ENCODE results near the gene ANKRD11. TPM values are rescaled to one million over a fixed set of nuclear protein-coding genes. Genes with fewer than 3 reads are reported as not detected.

ANKRD11 gene
- total RNA-seq, 2 experiments from 2014 or later: 157 to 175 TPM

DNA sequence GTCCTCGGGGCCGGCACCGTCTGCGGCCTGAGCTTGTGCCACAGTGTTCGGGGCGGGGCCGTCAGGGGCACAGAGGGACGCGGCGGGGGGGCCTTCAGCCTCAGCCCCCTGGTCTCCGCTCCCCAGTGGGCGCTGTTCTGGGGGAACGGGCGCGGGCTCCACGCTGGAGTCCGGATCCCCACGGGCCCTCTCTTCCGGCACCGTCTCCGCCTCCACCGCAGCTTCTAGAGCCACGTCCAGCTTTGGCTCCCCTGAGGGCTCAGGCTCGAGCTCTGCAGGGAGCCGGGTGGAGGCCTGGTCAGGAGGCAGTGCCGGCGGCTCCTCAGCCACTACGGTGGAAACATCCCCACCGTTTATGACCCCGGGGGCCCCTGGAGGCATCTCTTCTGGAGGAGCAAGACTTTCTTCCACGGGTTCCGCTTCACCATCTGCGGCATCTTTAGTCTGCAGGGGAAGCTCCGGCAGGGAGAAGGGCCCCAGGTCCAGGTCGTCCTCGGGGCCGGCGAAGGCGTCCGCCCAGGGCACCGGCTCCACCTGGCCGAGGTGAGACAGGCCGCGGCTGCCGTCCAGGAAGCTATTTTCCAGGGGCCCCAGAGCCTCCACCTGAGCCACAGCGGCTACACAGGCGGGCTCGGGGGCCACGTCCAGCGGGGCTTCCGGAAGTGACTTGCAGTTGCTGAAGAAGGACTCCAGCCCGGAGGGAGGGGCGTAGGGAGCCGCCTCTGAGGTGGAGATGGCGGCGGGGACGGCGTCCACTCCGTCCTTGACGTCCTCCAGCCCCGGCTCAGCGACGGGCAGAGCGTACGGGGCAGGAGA is 210.5 kb downstream of the ANKRD11 start:
- Mint-ChIP-seq H3K4me1 (ENCODE audit: low read depth) (no peaks in the 10 kb centered on the region), H3K4me3 (no peak overlapping the region), H3K27ac (no peak overlapping the region), H3K27me3 (ENCODE audit: low read depth) (no peaks in the 10 kb centered on the region), H3K36me3 (ENCODE audit: low read depth) (peaks cover 18% of the 10 kb centered on the region), H3K9me3 (ENCODE audit: insufficient read depth) (no peaks in the 10 kb centered on the region)
- ChIA-PET POLR2A (no interaction called here), CTCF (no interaction called here)
- ATAC-seq: no peak
- DNase-seq: no peak

DNA sequence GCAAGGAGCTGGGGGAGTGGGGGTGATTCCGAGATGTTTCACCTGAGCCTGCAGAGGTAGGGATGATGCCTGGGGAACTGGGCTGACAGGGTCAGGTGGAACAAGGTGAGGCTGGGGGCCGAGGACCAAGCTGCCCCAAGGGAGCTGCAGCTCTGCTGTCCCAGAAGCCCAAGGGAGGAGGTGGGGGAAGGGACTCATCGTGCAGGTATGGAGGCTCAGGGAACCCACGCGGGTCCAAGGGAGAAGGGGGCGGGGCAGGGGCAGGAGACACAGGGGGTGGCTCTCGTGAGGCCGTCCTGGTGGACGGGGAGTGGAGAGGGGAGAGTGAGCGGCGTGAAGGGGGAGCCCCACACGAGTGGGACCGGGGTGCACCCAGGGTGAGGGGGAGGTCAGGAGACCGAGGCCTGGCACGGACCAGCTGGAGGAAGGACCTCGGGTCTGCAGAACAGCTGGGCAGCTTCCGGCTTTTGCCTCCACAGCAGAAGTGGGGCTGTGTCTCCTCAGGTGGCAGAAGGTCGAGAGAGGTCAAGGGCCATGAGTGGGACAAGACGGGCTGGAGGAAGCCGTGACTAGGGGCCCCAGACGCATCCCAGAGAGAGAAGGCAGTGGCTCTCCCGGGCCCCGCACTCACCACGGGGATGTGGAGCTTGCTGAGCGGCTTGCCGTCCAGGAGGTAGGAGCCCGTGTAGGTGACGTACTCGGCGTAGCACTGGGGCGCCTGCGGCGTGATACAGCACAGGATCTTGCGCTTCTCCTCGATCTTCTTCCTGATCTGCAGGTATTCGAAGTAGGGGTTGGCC is 211.7 kb downstream of the ANKRD11 start:
- Mint-ChIP-seq H3K4me1 (ENCODE audit: low read depth) (no peaks in the 10 kb centered on the region), H3K36me3 (ENCODE audit: low read depth) (peaks cover 22% of the 10 kb centered on the region), H3K27me3 (ENCODE audit: low read depth) (no peaks in the 10 kb centered on the region), H3K27ac (no peak overlapping the region), H3K4me3 (no peak overlapping the region), H3K9me3 (ENCODE audit: insufficient read depth) (no peaks in the 10 kb centered on the region)
- ChIA-PET POLR2A (interaction anchor here (0.6 to 1.0 kb wide), 2 partner anchors 15 to 37 kb away, joined by 3 read pairs; no protein-coding TSS in a partner anchor), CTCF (interaction anchor here (1.3 kb wide), 1 partner anchor 10 kb away, joined by 3 read pairs; no protein-coding TSS in a partner anchor)
- no peak for ATAC-seq
- DNase-seq: no peak

DNA sequence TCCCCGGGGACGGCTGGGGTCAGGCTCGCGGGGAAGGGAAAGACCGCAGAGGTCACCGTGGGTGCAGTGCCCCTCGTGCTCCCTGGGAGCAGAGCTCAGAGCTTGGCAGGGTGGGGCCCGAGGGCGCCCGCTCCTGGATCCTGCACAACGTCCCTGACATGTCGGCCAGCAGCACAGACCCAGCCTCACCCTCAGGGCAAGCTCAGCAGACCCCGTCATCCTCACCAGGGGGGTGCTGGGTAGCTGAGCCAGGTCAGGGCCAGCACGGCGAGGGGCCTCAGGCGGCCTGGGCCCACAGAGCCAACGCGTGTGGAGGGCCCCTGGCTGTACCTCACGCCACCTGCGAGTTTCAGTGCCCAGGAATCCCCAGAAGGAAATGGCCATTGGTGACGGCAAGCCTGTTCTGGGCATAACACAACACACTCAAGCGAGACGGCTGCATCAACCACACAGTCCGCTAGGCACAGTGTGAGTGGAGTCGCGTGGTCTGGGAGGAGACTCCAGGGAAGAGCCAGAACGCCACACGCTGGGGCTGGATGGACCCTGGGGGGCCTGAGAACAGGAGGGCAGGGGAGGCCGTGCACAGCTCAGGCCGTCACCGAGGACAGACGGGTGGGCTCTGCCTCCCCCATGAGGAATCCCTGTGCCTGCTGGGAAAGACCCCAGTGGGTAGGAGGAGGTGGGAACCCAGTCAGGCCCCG is 212.6 kb downstream of the ANKRD11 start:
- peak overlapping the region; percentile 39 for H3K27ac Mint-ChIP-seq
- H3K36me3 Mint-ChIP-seq (ENCODE audit: low read depth): peaks cover 30% of the 10 kb centered on the region
- DNase-seq (no peak), ATAC-seq (no peak)
- no peaks in the 10 kb centered on the region for H3K9me3 Mint-ChIP-seq (ENCODE audit: insufficient read depth)
- no peak overlapping the region for H3K4me3 Mint-ChIP-seq
- H3K27me3 Mint-ChIP-seq (ENCODE audit: low read depth): no peaks in the 10 kb centered on the region
- POLR2A ChIA-PET: no interaction called here
- CTCF ChIA-PET: interaction anchor here (1.3 kb wide), 1 partner anchor 11 kb away, joined by 3 read pairs; no protein-coding TSS in a partner anchor
- H3K4me1 Mint-ChIP-seq (ENCODE audit: low read depth): no peaks in the 10 kb centered on the region

DNA sequence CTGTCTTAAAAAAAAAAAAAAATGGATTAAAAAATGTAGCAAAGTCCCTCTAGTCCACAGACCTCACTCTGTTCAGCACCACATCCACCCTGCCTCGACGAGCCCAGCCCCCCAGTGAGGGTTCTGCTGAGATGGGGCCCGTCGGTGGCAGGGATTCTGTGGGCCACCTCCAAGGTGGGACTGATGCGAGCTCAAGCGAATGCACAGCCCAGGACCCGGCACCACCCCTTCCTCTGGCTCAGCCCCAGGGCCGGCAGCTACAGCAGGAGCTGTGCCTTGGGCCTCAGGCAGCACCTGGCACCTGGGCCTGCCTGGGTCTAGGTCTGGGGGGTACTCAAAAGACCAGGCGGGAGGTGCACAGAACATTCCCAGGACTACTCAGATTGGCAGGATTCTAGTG is 213.3 kb downstream of the ANKRD11 start:
- H3K27ac Mint-ChIP-seq: peak overlapping the region; percentile 39
- POLR2A ChIA-PET: no interaction called here

DNA sequence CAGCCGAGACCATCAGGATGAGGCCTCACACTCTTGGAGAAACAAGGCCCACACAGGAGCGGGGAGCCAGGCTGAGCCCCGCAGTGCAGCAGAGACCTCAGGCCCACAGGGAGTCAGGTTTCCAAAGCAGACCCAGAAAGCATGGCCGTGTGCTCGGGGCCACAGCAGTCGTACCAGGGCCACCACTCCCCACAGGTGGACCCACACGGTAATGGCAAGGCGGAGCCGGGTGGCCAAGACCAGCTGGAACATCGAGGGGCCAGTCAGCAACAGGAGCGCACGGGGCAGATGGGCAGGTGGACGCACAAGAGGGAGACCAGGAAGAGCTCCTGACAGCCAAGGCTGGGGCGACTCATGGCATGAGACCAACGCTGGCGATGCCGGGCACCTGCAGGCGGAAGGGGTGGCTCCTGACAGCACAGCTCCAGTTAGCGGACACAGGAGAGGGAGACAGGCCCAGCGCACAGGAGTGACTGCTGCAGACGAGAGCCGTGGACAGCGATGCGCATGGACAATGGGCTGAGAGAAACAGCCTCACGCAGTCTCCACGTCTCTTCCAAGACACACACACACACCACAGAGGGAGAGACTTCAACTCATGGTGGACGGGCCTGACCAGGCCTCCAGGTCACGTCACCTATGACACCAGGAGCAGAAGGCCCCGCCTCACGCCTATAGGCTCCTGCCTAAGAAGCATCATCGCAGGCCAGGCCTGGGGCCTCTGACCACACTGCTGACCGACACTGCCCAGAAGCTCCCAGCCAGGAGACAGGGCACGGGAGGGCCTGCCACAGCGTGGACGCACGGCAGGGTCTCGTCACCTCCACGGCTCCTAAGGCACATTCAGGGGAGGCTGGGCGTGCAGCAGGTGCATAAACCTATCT is 214.3 kb downstream of the ANKRD11 start:
- Mint-ChIP-seq H3K9me3 (ENCODE audit: insufficient read depth) (no peaks in the 10 kb centered on the region), H3K27me3 (ENCODE audit: low read depth) (no peaks in the 10 kb centered on the region), H3K27ac (no peak overlapping the region), H3K36me3 (ENCODE audit: low read depth) (peaks cover 43% of the 10 kb centered on the region), H3K4me3 (no peak overlapping the region), H3K4me1 (ENCODE audit: low read depth) (no peaks in the 10 kb centered on the region)
- no peak for ATAC-seq
- ChIA-PET POLR2A (no interaction called here), CTCF (no interaction called here)
- DNase-seq: no peak

More for the DNA sequence above, 213.3 kb downstream of the ANKRD11 start:
- Mint-ChIP-seq H3K36me3 (ENCODE audit: low read depth) (peaks cover 35% of the 10 kb centered on the region), H3K27me3 (ENCODE audit: low read depth) (no peaks in the 10 kb centered on the region), H3K4me3 (no peak overlapping the region), H3K4me1 (ENCODE audit: low read depth) (no peaks in the 10 kb centered on the region), H3K9me3 (ENCODE audit: insufficient read depth) (no peaks in the 10 kb centered on the region)
- DNase-seq (no peak), ATAC-seq (no peak)
- CTCF ChIA-PET: no interaction called here

DNA sequence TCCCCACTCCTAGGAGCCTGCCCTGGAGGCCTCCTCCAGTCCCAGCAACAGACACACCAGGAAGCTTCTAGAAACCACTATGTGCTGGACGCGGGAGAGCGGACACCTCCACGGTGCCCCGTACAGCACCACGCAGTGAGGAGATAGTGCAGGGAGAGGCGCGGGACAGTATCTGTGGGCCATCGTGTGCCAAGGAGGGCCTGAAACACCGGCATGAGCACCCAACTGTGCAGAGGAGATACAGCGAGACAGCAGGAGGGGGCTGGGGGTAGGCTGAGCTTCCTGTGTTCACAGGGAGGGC is 215.1 kb downstream of the ANKRD11 start:
- H3K9me3 Mint-ChIP-seq (ENCODE audit: insufficient read depth): no peaks in the 10 kb centered on the region
- H3K27ac Mint-ChIP-seq: no peak overlapping the region
- no peak overlapping the region for H3K4me3 Mint-ChIP-seq
- no peaks in the 10 kb centered on the region for H3K4me1 Mint-ChIP-seq (ENCODE audit: low read depth)
- POLR2A ChIA-PET: no interaction called here
- no peaks in the 10 kb centered on the region for H3K27me3 Mint-ChIP-seq (ENCODE audit: low read depth)
- no peak for ATAC-seq
- DNase-seq: no peak
- CTCF ChIA-PET: no interaction called here
- peaks cover 39% of the 10 kb centered on the region for H3K36me3 Mint-ChIP-seq (ENCODE audit: low read depth)

DNA sequence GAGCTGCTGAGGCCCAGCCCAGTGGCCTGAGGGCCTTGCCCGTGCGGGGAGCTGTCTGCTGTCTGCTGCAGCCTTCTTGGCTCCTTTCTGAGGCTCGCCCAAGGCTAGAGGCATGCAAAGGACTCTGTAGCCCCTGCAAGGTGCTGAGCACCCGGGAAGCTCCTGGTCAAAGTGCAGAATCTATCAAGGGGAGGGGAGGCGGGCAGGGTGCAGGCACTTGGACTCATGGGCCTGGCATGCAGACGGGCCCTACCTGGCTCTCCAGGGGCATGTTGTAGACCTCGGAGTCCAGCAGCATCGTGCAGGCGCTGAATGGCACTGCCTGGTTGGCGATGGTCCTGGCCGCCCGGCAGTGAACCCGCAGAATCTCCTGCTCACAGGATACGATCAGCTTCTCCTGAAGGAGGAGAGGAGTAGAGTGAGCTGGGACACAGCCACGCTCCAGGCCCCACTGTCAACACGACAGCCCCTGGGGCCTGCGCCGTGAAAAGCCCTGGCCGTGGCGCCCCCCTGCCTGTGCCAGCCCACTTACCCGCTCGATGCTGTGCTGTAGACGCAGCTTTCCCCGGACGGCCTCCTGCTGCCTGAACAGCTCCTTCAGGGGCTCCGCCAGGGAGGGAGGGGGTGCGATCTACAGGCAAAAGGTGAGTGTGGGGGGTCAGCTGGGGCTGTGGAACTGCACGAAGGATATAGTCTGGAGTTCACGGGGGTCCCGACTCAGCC is 215.6 kb downstream of the ANKRD11 start:
- CTCF ChIA-PET: no interaction called here
- Mint-ChIP-seq H3K27me3 (ENCODE audit: low read depth) (no peaks in the 10 kb centered on the region), H3K9me3 (ENCODE audit: insufficient read depth) (no peaks in the 10 kb centered on the region), H3K36me3 (ENCODE audit: low read depth) (peaks cover 41% of the 10 kb centered on the region), H3K27ac (no peak overlapping the region), H3K4me3 (no peak overlapping the region), H3K4me1 (ENCODE audit: low read depth) (no peaks in the 10 kb centered on the region)
- DNase-seq (no peak), ATAC-seq (no peak)
- POLR2A ChIA-PET: no interaction called here

DNA sequence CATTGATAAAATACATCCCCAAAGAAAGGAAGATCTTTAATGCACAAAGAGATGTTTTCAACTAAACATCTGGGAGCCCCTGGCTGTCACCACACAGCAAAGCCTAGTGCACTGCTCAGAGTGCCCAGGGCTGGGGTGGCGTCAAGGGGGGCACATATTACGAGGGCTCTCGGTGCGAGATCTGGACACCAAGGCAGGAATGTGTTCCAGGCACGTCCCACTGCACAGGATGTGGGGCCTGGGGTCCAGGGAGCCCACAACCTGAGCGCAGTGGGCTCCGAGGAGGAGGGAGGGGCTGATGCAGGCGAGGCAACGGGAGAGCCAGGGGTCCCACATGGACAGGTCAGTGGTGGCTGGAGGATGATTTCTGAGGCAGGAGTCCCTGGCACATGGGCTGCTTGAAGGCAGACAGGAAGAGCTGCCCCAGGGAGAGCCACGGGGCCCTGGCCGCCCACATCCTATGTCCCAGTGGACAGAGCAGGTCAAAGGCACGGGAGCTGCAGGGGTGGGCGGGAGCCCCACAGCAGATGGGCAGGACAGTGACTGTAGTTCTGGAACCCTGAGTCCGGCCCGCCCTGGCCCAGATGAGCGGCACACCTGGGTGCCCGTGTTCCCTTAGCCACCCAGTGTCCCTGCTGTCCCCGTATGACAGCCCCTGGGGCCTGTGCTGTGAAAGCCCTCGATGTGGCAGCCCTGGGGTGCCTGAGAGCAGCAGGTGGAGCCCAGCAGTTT is 216.5 kb downstream of the ANKRD11 start:
- no peaks in the 10 kb centered on the region for H3K4me1 Mint-ChIP-seq (ENCODE audit: low read depth)
- CTCF ChIA-PET: no interaction called here
- POLR2A ChIA-PET: no interaction called here
- no peak for ATAC-seq
- H3K9me3 Mint-ChIP-seq (ENCODE audit: insufficient read depth): no peaks in the 10 kb centered on the region
- no peaks in the 10 kb centered on the region for H3K27me3 Mint-ChIP-seq (ENCODE audit: low read depth)
- no peak overlapping the region for H3K27ac Mint-ChIP-seq
- H3K4me3 Mint-ChIP-seq: no peak overlapping the region
- no peak for DNase-seq
- peaks cover 48% of the 10 kb centered on the region for H3K36me3 Mint-ChIP-seq (ENCODE audit: low read depth)

DNA sequence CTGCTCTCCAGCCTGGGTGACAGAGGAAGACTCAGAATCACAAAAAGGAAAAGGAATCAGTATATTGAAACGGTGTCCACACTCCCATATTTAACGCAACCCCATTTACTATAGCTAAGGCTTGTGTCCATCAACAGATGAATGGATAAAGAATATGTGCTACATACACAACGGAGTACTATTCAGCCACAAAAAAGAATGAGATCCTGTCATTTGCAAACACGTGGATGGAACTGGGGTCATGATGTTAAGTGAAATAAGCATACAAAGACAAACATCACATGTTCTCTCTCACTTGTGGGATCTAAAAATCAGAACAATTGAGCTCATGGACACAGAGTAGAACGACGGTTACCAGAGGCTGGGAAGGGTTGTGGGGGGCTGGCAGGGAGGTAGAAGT is 217.7 kb downstream of the ANKRD11 start:
- no peak overlapping the region for H3K27ac Mint-ChIP-seq
- H3K9me3 Mint-ChIP-seq (ENCODE audit: insufficient read depth): no peaks in the 10 kb centered on the region
- ChIA-PET CTCF (interaction anchor here (1.1 to 1.6 kb wide), 2 partner anchors 16 to 43 kb away, joined by 3 read pairs; no protein-coding TSS in a partner anchor), POLR2A (no interaction called here)
- no peak for DNase-seq
- H3K4me1 Mint-ChIP-seq (ENCODE audit: low read depth): no peaks in the 10 kb centered on the region
- peaks cover 46% of the 10 kb centered on the region for H3K36me3 Mint-ChIP-seq (ENCODE audit: low read depth)
- H3K27me3 Mint-ChIP-seq (ENCODE audit: low read depth): no peaks in the 10 kb centered on the region
- H3K4me3 Mint-ChIP-seq: no peak overlapping the region
- no peak for ATAC-seq

DNA sequence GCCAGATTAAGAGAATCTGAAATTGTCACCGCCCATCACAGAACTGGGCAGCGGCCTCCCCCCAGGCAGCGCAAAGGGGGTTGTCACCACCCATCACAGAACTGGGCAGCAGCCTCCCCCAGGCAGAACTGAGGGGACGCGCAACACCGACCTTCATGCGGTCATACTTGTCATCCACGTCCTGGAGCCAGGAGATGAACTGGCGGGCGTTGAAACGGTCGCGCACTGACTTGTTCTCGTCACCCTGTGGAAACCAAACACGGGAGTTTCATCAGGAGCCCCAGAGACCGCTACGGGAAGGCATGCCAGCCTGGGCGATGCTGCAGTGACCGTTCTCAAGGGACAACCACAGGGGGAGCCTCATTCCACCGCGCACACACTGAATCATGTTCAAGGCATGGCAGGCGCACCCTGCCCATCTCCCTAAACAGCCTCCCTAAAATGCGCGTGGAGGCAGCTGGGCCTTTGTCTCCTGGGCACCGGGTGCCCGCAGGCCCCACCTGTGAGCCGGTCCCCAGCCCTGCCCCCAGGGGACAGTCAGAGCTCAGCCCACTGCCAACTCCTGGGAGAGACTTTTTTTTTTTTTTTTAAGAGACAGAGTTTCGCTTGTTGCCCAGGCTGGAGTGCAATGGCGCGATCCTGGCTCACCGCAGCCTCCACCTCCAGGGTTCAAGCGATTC is 219.6 kb downstream of the ANKRD11 start:
- ATAC-seq (no peak), DNase-seq (no peak)
- Mint-ChIP-seq H3K27ac (no peak overlapping the region), H3K9me3 (ENCODE audit: insufficient read depth) (no peaks in the 10 kb centered on the region), H3K27me3 (ENCODE audit: low read depth) (no peaks in the 10 kb centered on the region), H3K36me3 (ENCODE audit: low read depth) (peaks cover 45% of the 10 kb centered on the region), H3K4me3 (no peak overlapping the region), H3K4me1 (ENCODE audit: low read depth) (no peaks in the 10 kb centered on the region)
- ChIA-PET CTCF (no interaction called here), POLR2A (no interaction called here)

Data from activated CD8-positive, alpha-beta T cell treated with anti-CD3 and anti-CD28 coated beads, Interleukin-2, amount 10 ng/mL, durations not matched to agents 7 days and 5 days (primary cell).